Activated CD4-positive, alpha-beta T cell treated with anti-CD3 and anti-CD28 coated beads, Interleukin-10, Interleukin-2, amounts not matched to agents 100 ng/mL and 50 ng/mL, durations not matched to agents 16 hours and 8 hours (primary cell): ENCODE results near the gene ANXA3.
A peak's percentile ranks its signal among the peaks of the same experiment; 100 is the strongest.
"Not testable (repeated sequence)": the region's sequence is repeated elsewhere in the genome, so short reads cannot be mapped to it uniquely, and the experiment has no call there.

ENCODE experiments used
- DNase-seq: peaks from one replicate; pipeline ENCODE4 v3.0.0-alpha.2; 2020

The ANXA3 gene

GRCh38 chr4:78578674-78579425 lies 27.3 kb downstream of the ANXA3 start:
- no peak for DNase-seq

- DNase-seq: no peak
These were observed 30.0 kb downstream of the ANXA3 start for GRCh38 chr4:78581618-78582017.

GRCh38 chr4:78584863-78585547 lies 33.4 kb downstream of the ANXA3 start:
- DNase-seq: no peak

GRCh38 chr4:78585633-78586032 lies 34.1 kb downstream of the ANXA3 start:
- no peak for DNase-seq

GRCh38 chr4:78588894-78589545 lies 37.5 kb downstream of the ANXA3 start:
- no peak for DNase-seq

GRCh38 chr4:78591404-78591803 lies 39.8 kb downstream of the ANXA3 start:
- DNase-seq: no peak

GRCh38 chr4:78592088-78592783 lies 40.7 kb downstream of the ANXA3 start:
- peak; percentile 21 for DNase-seq

- DNase-seq: no peak
These were observed 44.7 kb downstream of the ANXA3 start for GRCh38 chr4:78596111-78596742.

- not testable (repeated sequence) for DNase-seq
These were observed 46.9 kb downstream of the ANXA3 start for GRCh38 chr4:78598431-78598830.

GRCh38 chr4:78599147-78599546 lies 47.6 kb downstream of the ANXA3 start:
- DNase-seq: no peak

GRCh38 chr4:78599931-78600375 lies 48.4 kb downstream of the ANXA3 start:
- no peak for DNase-seq

- no peak for DNase-seq
These were observed 49.4 kb downstream of the ANXA3 start for GRCh38 chr4:78601013-78601412.

- DNase-seq: no peak
These were observed 50.8 kb downstream of the ANXA3 start for GRCh38 chr4:78602334-78602733.

- no peak for DNase-seq
These were observed 51.8 kb downstream of the ANXA3 start for GRCh38 chr4:78603384-78603783.

- DNase-seq: no peak
These were observed 53.4 kb downstream of the ANXA3 start for GRCh38 chr4:78604988-78605387.

GRCh38 chr4:78606035-78606434 lies 54.5 kb downstream of the ANXA3 start:
- no peak for DNase-seq

GRCh38 chr4:78606530-78607095 lies 55.0 kb downstream of the ANXA3 start:
- DNase-seq: peak; percentile 40

GRCh38 chr4:78608684-78609083 lies 57.1 kb downstream of the ANXA3 start:
- DNase-seq: no peak

GRCh38 chr4:78609580-78609979 lies 58.0 kb downstream of the ANXA3 start:
- no peak for DNase-seq

GRCh38 chr4:78610546-78611214 lies 59.1 kb downstream of the ANXA3 start:
- DNase-seq: no peak

GRCh38 chr4:78611215-78611558 lies 59.6 kb downstream of the ANXA3 start:
- no peak for DNase-seq
